Activated T-cell treated with anti-CD3 and anti-CD28 coated beads, Interleukin-2, amount 50 U/mL, for 4 hours (primary cell): ENCODE results near the gene TMEM132C. TPM values are rescaled to one million over a fixed set of nuclear protein-coding genes. Genes with fewer than 3 reads are reported as not detected.
"Not testable (repeated sequence)": the region's sequence is repeated elsewhere in the genome, so short reads cannot be mapped to it uniquely, and the experiment has no call there.

Experiments used
- ATAC-seq, 2 donors: fragments of 200-7000 bp; cut with Tn5 transposase; one replicate each; pipeline ENCODE4 v1.10.0; 2021
- DNase-seq: peaks from one replicate; pipeline ENCODE4 v3.0.0-alpha.2; 2020
- H3K27me3 Mint-ChIP-seq: one replicate; pipeline ENCODE4 v1.8.0; 2021; ENCODE audit warnings: low read depth, mixed read lengths
- H3K36me3 Mint-ChIP-seq: one replicate; pipeline ENCODE4 v1.8.0; 2022; ENCODE audit warnings: mixed read lengths; ENCODE audit not compliant: insufficient read depth
- H3K4me1 Mint-ChIP-seq: one replicate; pipeline ENCODE4 v1.8.0; 2021; ENCODE audit warnings: low read depth, mixed read lengths
- H3K4me3 Mint-ChIP-seq: one replicate; pipeline ENCODE4 v1.8.0; 2021; ENCODE audit warnings: mild to moderate bottlenecking, moderate library complexity, mixed read lengths
- H3K9me3 Mint-ChIP-seq: one replicate; pipeline ENCODE4 v1.8.0; 2021; ENCODE audit warnings: mixed read lengths
- total RNA-seq, 3 donors: library from RNA; stranded (reverse); gene quantifications; one replicate each; pipeline ENCODE4 v1.2.1, GENCODE V29; 2021

The TMEM132C gene
- total RNA-seq, 3 donors from 2014 or later = not detected

- Mint-ChIP-seq H3K27me3 (peaks cover 5% of the 10 kb centered on the region), H3K4me3 (no peak overlapping the region), H3K36me3 (no peaks in the 10 kb centered on the region), H3K9me3 (peaks cover 3% of the 10 kb centered on the region), H3K4me1 (no peaks in the 10 kb centered on the region)
- no peak for DNase-seq
- no peak for ATAC-seq
Observed at GRCh38 chr12:128581321-128581761, 314.4 kb downstream of the TMEM132C start.

GRCh38 chr12:128583453-128583852 is 316.5 kb downstream of the TMEM132C start:
- Mint-ChIP-seq H3K4me1 (no peaks in the 10 kb centered on the region), H3K9me3 (peaks cover 3% of the 10 kb centered on the region), H3K27me3 (peaks cover 3% of the 10 kb centered on the region), H3K36me3 (no peaks in the 10 kb centered on the region), H3K4me3 (no peak overlapping the region)
- DNase-seq (no peak), ATAC-seq (no peak)

- no peak for ATAC-seq
Observed at GRCh38 chr12:128586451-128587029, 319.6 kb downstream of the TMEM132C start.

GRCh38 chr12:128587918-128588317 is 320.9 kb downstream of the TMEM132C start:
- Mint-ChIP-seq H3K9me3 (no peaks in the 10 kb centered on the region), H3K27me3 (peaks cover 3% of the 10 kb centered on the region), H3K4me3 (no peak overlapping the region), H3K36me3 (no peaks in the 10 kb centered on the region), H3K4me1 (no peaks in the 10 kb centered on the region)
- DNase-seq (no peak), ATAC-seq (no peak)

More at GRCh38 chr12:128586451-128587029, 319.6 kb downstream of the TMEM132C start:
- Mint-ChIP-seq H3K36me3 (no peaks in the 10 kb centered on the region), H3K4me1 (no peaks in the 10 kb centered on the region), H3K27me3 (peaks cover 3% of the 10 kb centered on the region), H3K4me3 (no peak overlapping the region), H3K9me3 (no peaks in the 10 kb centered on the region)
- DNase-seq = no peak

GRCh38 chr12:128592220-128592744 is 325.3 kb downstream of the TMEM132C start:
- Mint-ChIP-seq H3K4me1 (no peaks in the 10 kb centered on the region), H3K27me3 (no peaks in the 10 kb centered on the region), H3K4me3 (no peak overlapping the region), H3K9me3 (no peaks in the 10 kb centered on the region), H3K36me3 (no peaks in the 10 kb centered on the region)
- no peak for ATAC-seq
- no peak for DNase-seq

GRCh38 chr12:128594521-128594920 is 327.6 kb downstream of the TMEM132C start:
- Mint-ChIP-seq H3K4me3 (no peak overlapping the region), H3K27me3 (no peaks in the 10 kb centered on the region), H3K36me3 (no peaks in the 10 kb centered on the region), H3K9me3 (no peaks in the 10 kb centered on the region), H3K4me1 (no peaks in the 10 kb centered on the region)
- DNase-seq = no peak
- no peak for ATAC-seq

- no peak for ATAC-seq
- Mint-ChIP-seq H3K4me1 (no peaks in the 10 kb centered on the region), H3K27me3 (no peaks in the 10 kb centered on the region), H3K9me3 (no peaks in the 10 kb centered on the region), H3K36me3 (no peaks in the 10 kb centered on the region), H3K4me3 (no peak overlapping the region)
- no peak for DNase-seq
Observed at GRCh38 chr12:128595609-128596008, 328.6 kb downstream of the TMEM132C start.

GRCh38 chr12:128600886-128601285 is 333.9 kb downstream of the TMEM132C start:
- no peaks in the 10 kb centered on the region for H3K4me1 Mint-ChIP-seq
- DNase-seq (no peak), ATAC-seq (no peak)
- no peaks in the 10 kb centered on the region for H3K9me3 Mint-ChIP-seq
- H3K4me3 Mint-ChIP-seq = no peak overlapping the region
- H3K36me3 Mint-ChIP-seq = no peaks in the 10 kb centered on the region
- no peaks in the 10 kb centered on the region for H3K27me3 Mint-ChIP-seq

- Mint-ChIP-seq H3K4me3 (no peak overlapping the region), H3K36me3 (no peaks in the 10 kb centered on the region), H3K4me1 (no peaks in the 10 kb centered on the region), H3K9me3 (no peaks in the 10 kb centered on the region), H3K27me3 (no peaks in the 10 kb centered on the region)
- ATAC-seq = no peak
- no peak for DNase-seq
Observed at GRCh38 chr12:128603573-128604115, 336.7 kb downstream of the TMEM132C start.

- DNase-seq, H3K36me3 Mint-ChIP-seq, H3K27me3 Mint-ChIP-seq, H3K4me1 Mint-ChIP-seq, H3K9me3 Mint-ChIP-seq, ATAC-seq, H3K4me3 Mint-ChIP-seq: not testable (repeated sequence)
Observed at GRCh38 chr12:128604219-128604618, 337.2 kb downstream of the TMEM132C start.

GRCh38 chr12:128606051-128606450 is 339.1 kb downstream of the TMEM132C start:
- no peaks in the 10 kb centered on the region for H3K36me3 Mint-ChIP-seq
- ATAC-seq (no peak), DNase-seq (no peak)
- H3K4me1 Mint-ChIP-seq = no peaks in the 10 kb centered on the region
- no peak overlapping the region for H3K4me3 Mint-ChIP-seq
- H3K9me3 Mint-ChIP-seq = no peaks in the 10 kb centered on the region
- no peaks in the 10 kb centered on the region for H3K27me3 Mint-ChIP-seq

- no peaks in the 10 kb centered on the region for H3K36me3 Mint-ChIP-seq
- H3K9me3 Mint-ChIP-seq = no peaks in the 10 kb centered on the region
- DNase-seq = no peak
- no peak for ATAC-seq
- no peaks in the 10 kb centered on the region for H3K27me3 Mint-ChIP-seq
- H3K4me3 Mint-ChIP-seq = no peak overlapping the region
- no peaks in the 10 kb centered on the region for H3K4me1 Mint-ChIP-seq
Observed at GRCh38 chr12:128606538-128606937, 339.6 kb downstream of the TMEM132C start.

- H3K9me3 Mint-ChIP-seq = no peaks in the 10 kb centered on the region
- H3K4me3 Mint-ChIP-seq = no peak overlapping the region
- H3K27me3 Mint-ChIP-seq = no peaks in the 10 kb centered on the region
- no peaks in the 10 kb centered on the region for H3K36me3 Mint-ChIP-seq
- ATAC-seq (no peak), DNase-seq (no peak)
- no peaks in the 10 kb centered on the region for H3K4me1 Mint-ChIP-seq
Observed at GRCh38 chr12:128606970-128607369, 340.0 kb downstream of the TMEM132C start.

- ATAC-seq = no peak
- Mint-ChIP-seq H3K4me3 (no peak overlapping the region), H3K9me3 (no peaks in the 10 kb centered on the region), H3K36me3 (no peaks in the 10 kb centered on the region), H3K27me3 (no peaks in the 10 kb centered on the region), H3K4me1 (no peaks in the 10 kb centered on the region)
- DNase-seq = no peak
Observed at GRCh38 chr12:128607641-128608040, 340.7 kb downstream of the TMEM132C start.

GRCh38 chr12:128609861-128610260 is 342.9 kb downstream of the TMEM132C start:
- H3K9me3 Mint-ChIP-seq = no peaks in the 10 kb centered on the region
- ATAC-seq (no peak), DNase-seq (no peak)
- no peak overlapping the region for H3K4me3 Mint-ChIP-seq
- no peaks in the 10 kb centered on the region for H3K27me3 Mint-ChIP-seq
- no peaks in the 10 kb centered on the region for H3K4me1 Mint-ChIP-seq
- no peaks in the 10 kb centered on the region for H3K36me3 Mint-ChIP-seq
